ENCODE data around the gene CDC42BPA. TPM values are rescaled to one million over a fixed set of nuclear protein-coding genes. Genes with fewer than 3 reads are reported as not detected.

The CDC42BPA gene
- polyA plus RNA-seq, 3 donors: 0.20 to 0.45 (median 0.39) TPM

GRCh38 chr1:227155004-227155403 lies 163.3 kb downstream of the CDC42BPA start:
- Histone ChIP-seq H2AFZ (ENCODE audit: insufficient read depth, low read depth, low read length, poor library complexity, severe bottlenecking) (no peak overlapping the region), H3K4me2 (replicated peaks; ENCODE audit: extremely low read depth, low read length, poor library complexity, severe bottlenecking) (no peak overlapping the region), H3K9me3 (replicated peaks in 1 of 2; ENCODE audit: control insufficient read depth in 1 of 2, insufficient read depth in 1 of 2, low read length in 2 of 2) (no peaks in the 10 kb centered on the region), H3K79me2 (ENCODE audit: insufficient read depth, low read length) (no peaks in the 10 kb centered on the region), H3K4me1 (ENCODE audit: control insufficient read depth in 1 of 2, insufficient read depth in 2 of 2, low read length in 2 of 2) (no peaks in the 10 kb centered on the region), H3K36me3 (replicated peaks in 1 of 2; ENCODE audit: control insufficient read depth in 1 of 2, insufficient read depth in 2 of 2, low read length in 2 of 2) (no peaks in the 10 kb centered on the region), H3K27me3 (ENCODE audit: control insufficient read depth in 2 of 2, insufficient read depth in 2 of 2, low read length in 2 of 2) (no peaks in the 10 kb centered on the region), H3K4me3 (replicated peaks in 1 of 3; ENCODE audit: low read depth in 2 of 3, low read length in 3 of 3) (no peak overlapping the region), H4K20me1 (ENCODE audit: insufficient read depth, low read length) (no peaks in the 10 kb centered on the region), H3K9ac (ENCODE audit: insufficient read depth, low read length, poor library complexity, severe bottlenecking) (no peak overlapping the region), H3K27ac (ENCODE audit: low read depth in 1 of 2, low read length in 2 of 2) (no peak overlapping the region)
- no CpG with 5 or more reads among the region's 2 CpGs for WGBS (ENCODE audit: insufficient coverage)
- Mint-ChIP-seq H3K9me3 (peaks cover 0 to 3% (median 0%) of the 10 kb centered on the region in 7 donors), H3K27me3 (ENCODE audit: low read depth in 3 of 3) (peaks cover 0 to 2% (median 0%) of the 10 kb centered on the region in 3 donors), H3K4me1 (no peaks in the 10 kb centered on the region), H3K4me3 (no peak overlapping the region), H3K36me3 (peaks cover 0 to 2% of the 10 kb centered on the region in 2 donors), H3K27ac (no peak overlapping the region)
- DNase-seq: no peak
- intact Hi-C loops (cut with micrococcal nuclease): no loop called here
- TF ChIP-seq CTCF (IDR thresholded peaks at IDR 0.05): no peak

DNA sequence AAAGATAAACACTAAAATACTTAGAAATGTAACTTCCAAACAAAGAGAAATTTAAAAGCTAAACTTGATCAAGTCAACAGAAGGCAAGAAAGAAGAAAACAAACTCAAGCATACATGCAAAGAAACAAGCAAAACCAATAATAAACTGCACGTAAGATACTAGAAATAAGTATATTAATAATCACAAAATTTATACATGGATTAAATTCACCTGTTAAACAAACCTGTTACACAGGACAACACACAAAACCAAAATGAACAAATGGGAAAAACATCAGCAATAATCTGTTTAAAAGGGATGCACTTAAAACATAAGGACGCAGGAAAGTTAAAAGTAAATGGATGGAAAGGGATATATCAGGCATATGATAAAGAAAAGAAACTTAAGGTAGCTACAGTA lies 165.8 kb downstream of the CDC42BPA start:
- Histone ChIP-seq H2AFZ (ENCODE audit: insufficient read depth, low read depth, low read length, poor library complexity, severe bottlenecking) (no peak overlapping the region), H3K27me3 (ENCODE audit: control insufficient read depth in 2 of 2, insufficient read depth in 2 of 2, low read length in 2 of 2) (no peaks in the 10 kb centered on the region), H3K27ac (ENCODE audit: low read depth in 1 of 2, low read length in 2 of 2) (no peak overlapping the region), H3K9me3 (replicated peaks in 1 of 2; ENCODE audit: control insufficient read depth in 1 of 2, insufficient read depth in 1 of 2, low read length in 2 of 2) (no peaks in the 10 kb centered on the region), H3K36me3 (replicated peaks in 1 of 2; ENCODE audit: control insufficient read depth in 1 of 2, insufficient read depth in 2 of 2, low read length in 2 of 2) (no peaks in the 10 kb centered on the region), H3K4me2 (replicated peaks; ENCODE audit: extremely low read depth, low read length, poor library complexity, severe bottlenecking) (no peak overlapping the region), H3K4me1 (ENCODE audit: control insufficient read depth in 1 of 2, insufficient read depth in 2 of 2, low read length in 2 of 2) (no peaks in the 10 kb centered on the region), H3K9ac (ENCODE audit: insufficient read depth, low read length, poor library complexity, severe bottlenecking) (no peak overlapping the region), H3K4me3 (replicated peaks in 1 of 3; ENCODE audit: low read depth in 2 of 3, low read length in 3 of 3) (no peak overlapping the region), H4K20me1 (ENCODE audit: insufficient read depth, low read length) (no peaks in the 10 kb centered on the region), H3K79me2 (ENCODE audit: insufficient read depth, low read length) (no peaks in the 10 kb centered on the region)
- no CpG with 5 or more reads among the region's 2 CpGs for WGBS (ENCODE audit: insufficient coverage)
- Mint-ChIP-seq H3K4me1 (no peaks in the 10 kb centered on the region), H3K27me3 (ENCODE audit: low read depth in 3 of 3) (peaks cover 0 to 2% (median 0%) of the 10 kb centered on the region in 3 donors), H3K27ac (no peak overlapping the region), H3K9me3 (peaks cover 0 to 5% (median 2%) of the 10 kb centered on the region in 7 donors), H3K4me3 (no peak overlapping the region), H3K36me3 (no peaks in the 10 kb centered on the region)
- no peak for TF ChIP-seq CTCF (IDR thresholded peaks at IDR 0.05)
- intact Hi-C loops (cut with micrococcal nuclease): no loop called here
- DNase-seq: no peak
